Liver (tissue), 9 donors: Measurements from ENCODE around the gene TLNRD1. TPM values are rescaled to one million over a fixed set of nuclear protein-coding genes. Genes with fewer than 3 reads are reported as not detected.

Source experiments
- DNase-seq: peaks from one replicate; pipeline ENCODE4 v3.0.0-alpha.2; 2017; ENCODE audit warnings: low spot score
- H3K27ac ChIP-seq, 2 donors: one replicate each; pipeline ENCODE4 v1.7.0; 2013; ENCODE audit warnings: inconsistent platforms in 2 of 2, low read length in 2 of 2, control low read depth in 1 of 2, low read depth in 1 of 2, mild to moderate bottlenecking in 1 of 2
- H3K27me3 ChIP-seq, 4 donors: one replicate each; pipeline versions ENCODE4 v1.6.1 to v1.7.0; 2013; ENCODE audit warnings: low read length in 3 of 4, inconsistent platforms in 1 of 4, mild to moderate bottlenecking in 1 of 4, moderate library complexity in 1 of 4; ENCODE audit not compliant: control insufficient read depth in 4 of 4, insufficient read depth in 4 of 4
- H3K36me3 ChIP-seq, 4 donors: one replicate each; pipeline versions ENCODE4 v1.6.1 to v1.7.0; 2013; ENCODE audit warnings: low read length in 3 of 4, mild to moderate bottlenecking in 3 of 4, low read depth in 1 of 4, moderate library complexity in 1 of 4; ENCODE audit not compliant: control insufficient read depth in 4 of 4, insufficient read depth in 3 of 4
- H3K4me1 ChIP-seq, 4 donors: one replicate each; pipeline versions ENCODE4 v1.6.1 to v1.7.0; 2013; ENCODE audit warnings: low read length in 3 of 4, mild to moderate bottlenecking in 3 of 4, moderate library complexity in 1 of 4; ENCODE audit not compliant: control insufficient read depth in 4 of 4, insufficient read depth in 4 of 4
- H3K4me3 ChIP-seq, 3 donors: one replicate each; pipeline versions ENCODE4 v1.6.1 to v1.7.0; 2013; ENCODE audit warnings: low read length in 3 of 3, control low read depth in 1 of 3, low read depth in 1 of 3, mild to moderate bottlenecking in 1 of 3
- H3K9ac ChIP-seq, 2 donors: one replicate each; pipeline ENCODE4 v1.7.0; 2013; ENCODE audit warnings: low read length in 2 of 2, mild to moderate bottlenecking in 2 of 2, moderate library complexity in 2 of 2, control low read depth in 1 of 2, low read depth in 1 of 2
- H3K9me3 ChIP-seq, 4 donors: one replicate each; pipeline versions ENCODE4 v1.6.1 to v1.7.0; 2013; ENCODE audit warnings: low read length in 3 of 4; ENCODE audit not compliant: control insufficient read depth in 4 of 4
- CTCF ChIP-seq: fragments of 150-350 bp; IDR thresholded peaks from 2 replicates; pipeline ENCODE4 v1.5.1; 2017; ENCODE audit warnings: improper control_type of control experiment, low read depth, low read length; ENCODE audit not compliant: missing input control
- EGR1 ChIP-seq, 2 donors: IDR thresholded peaks; 2 replicates each; pipeline ENCODE4 v1.6.1; 2016 to 2018; ENCODE audit warnings: antibody characterized with exemption in 2 of 2, low read depth in 2 of 2
- FOXA1 ChIP-seq: IDR thresholded peaks from 2 replicates; pipeline ENCODE4 v1.6.1; 2016; ENCODE audit warnings: antibody characterized with exemption
- FOXA2 ChIP-seq: IDR thresholded peaks from 2 replicates; pipeline ENCODE4 v1.6.1; 2016; ENCODE audit warnings: antibody characterized with exemption
- GABPA ChIP-seq, 2 donors: IDR thresholded peaks in 1 of 2; conservative IDR thresholded peaks in 1 of 2; 2 replicates each; pipeline ENCODE4 v1.6.1; 2016; ENCODE audit warnings: antibody characterized with exemption in 2 of 2, mild to moderate bottlenecking in 1 of 2, moderate library complexity in 1 of 2
- HNF4A ChIP-seq, 2 donors: conservative IDR thresholded peaks; 2 replicates each; pipeline ENCODE4 v1.6.1; 2016; ENCODE audit warnings: antibody characterized with exemption in 2 of 2, mild to moderate bottlenecking in 2 of 2
- HNF4G ChIP-seq: IDR thresholded peaks from 2 replicates; pipeline ENCODE4 v1.6.1; 2016; ENCODE audit warnings: antibody characterized with exemption
- JUND ChIP-seq, 2 donors: IDR thresholded peaks; 2 replicates each; pipeline ENCODE4 v1.6.1; 2016; ENCODE audit warnings: antibody characterized with exemption in 2 of 2
- MAX ChIP-seq: IDR thresholded peaks from 2 replicates; pipeline ENCODE4 v1.6.1; 2016; ENCODE audit warnings: antibody characterized with exemption
- NR2F2 ChIP-seq: IDR thresholded peaks from 2 replicates; pipeline ENCODE4 v1.6.1; 2016; ENCODE audit warnings: antibody characterized with exemption
- RAD21 ChIP-seq, 2 donors: IDR thresholded peaks; 2 replicates each; pipeline ENCODE4 v1.6.1; 2016; ENCODE audit warnings: antibody characterized with exemption in 2 of 2, mild to moderate bottlenecking in 2 of 2
- REST ChIP-seq: IDR thresholded peaks from 2 replicates; pipeline ENCODE4 v1.6.1; 2016; ENCODE audit warnings: antibody characterized with exemption, mild to moderate bottlenecking
- RXRA ChIP-seq, 2 donors: IDR thresholded peaks; 2 replicates each; pipeline ENCODE4 v1.6.1; 2017 to 2018; ENCODE audit warnings: antibody characterized with exemption in 2 of 2, mild to moderate bottlenecking in 1 of 2
- SP1 ChIP-seq: IDR thresholded peaks from 2 replicates; pipeline ENCODE4 v1.6.1; 2018; ENCODE audit warnings: antibody characterized with exemption, mild to moderate bottlenecking
- TAF1 ChIP-seq: conservative IDR thresholded peaks from 2 replicates; pipeline ENCODE4 v1.6.1; 2016; ENCODE audit warnings: antibody characterized with exemption, mild to moderate bottlenecking
- YY1 ChIP-seq: IDR thresholded peaks from 2 replicates; pipeline ENCODE4 v1.6.1; 2016; ENCODE audit warnings: antibody characterized with exemption, mild to moderate bottlenecking
- WGBS: extraction: QIAGEN DNeasy Blood & Tissue Kit; methylation state at CpG from one replicate; pipeline ENCODE4 v1.1.7; 2013; 5-methylcytosine and 5-hydroxymethylcytosine counted together
- polyA plus RNA-seq, 2 donors: library from polyadenylated mRNA; stranded (reverse) in 1 of 2; unstranded in 1 of 2; fragments of 200-250 nt in 1 of 2; fragments of >200 nt in 1 of 2; fragmentation: Nextera tagmentation in 1 of 2; extraction: Ambion mirVana in 1 of 2; gene quantifications; one replicate each; pipeline versions ENCODE4 v1.2.1 to v1.2.3, GENCODE V29; 2013 to 2015
- total RNA-seq, 2 donors: library from RNA; depleted of rRNA; stranded (reverse); fragments of >200 nt; gene quantifications; one replicate each; pipeline ENCODE4 v1.2.3, GENCODE V29; 2014
- TF ChIP-seq, protein P1 (sequence below): IDR thresholded peaks from 2 replicates; pipeline ENCODE4 v1.6.1; 2016; ENCODE audit warnings: antibody characterized with exemption
- TF ChIP-seq, protein P2 (sequence below): IDR thresholded peaks from 2 replicates; pipeline ENCODE4 v1.6.1; 2016; ENCODE audit warnings: antibody characterized with exemption
- donor health status: healthy.
- donor health status: healthy.
- donor health status: healthy.
- donor health status: healthy.
- donor health status: healthy.

Gene TLNRD1
- total RNA-seq: 1 to 10 TPM; 3.5 to 5.8 TPM
- 1 to 10 TPM; 1.1 to 3.0 TPM for polyA plus RNA-seq

DNA sequence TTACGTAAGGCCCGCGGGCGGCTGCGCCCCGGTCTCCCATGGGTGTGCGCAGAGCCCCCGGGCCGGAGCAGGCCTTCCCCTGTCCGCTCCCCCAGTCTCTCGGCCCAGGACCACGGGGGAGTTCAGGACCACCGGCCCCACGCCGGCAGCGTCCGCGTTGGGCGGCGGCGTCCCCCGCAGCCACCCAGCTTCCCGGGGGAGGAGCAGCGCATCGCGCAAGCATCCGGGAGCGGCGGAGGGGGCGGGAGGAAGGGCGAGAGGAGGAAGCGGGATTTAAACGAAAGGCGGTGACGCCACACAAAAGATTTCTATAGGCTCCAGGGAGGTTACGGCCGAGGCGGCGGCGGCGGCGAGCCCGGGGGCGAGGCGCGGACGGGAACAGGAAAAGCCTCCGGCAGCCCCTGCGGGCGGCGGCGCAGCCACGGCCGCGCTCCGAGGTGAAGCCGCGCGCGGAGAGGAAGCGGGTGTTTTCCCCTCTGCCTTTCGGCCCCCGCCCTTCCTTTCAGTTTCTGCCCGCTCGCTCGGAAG is at the start of gene TLNRD1:
TLNRD1 (plus strand) TSS at position 300 of the 528 bp plus-strand sequence. CDS start 1,349 bp downstream, outside the sequence.
- Histone ChIP-seq H3K4me1 (peaks cover 26 to 39% (median 30%) of the 10 kb centered on the region in 4 donors), H3K9me3 (no peaks in the 10 kb centered on the region), H3K4me3 (peak within 1 kb of the TSS; percentile 76 to 94 (median 84)), H3K9ac (peak within 1 kb of the TSS; percentile 69 to 71), H3K36me3 (no peaks in the 10 kb centered on the region), H3K27ac (peak within 1 kb of the TSS; percentile 94 to 95), H3K27me3 (no peaks in the 10 kb centered on the region)
- DNase-seq: peak; percentile 65
- under 1% methylated on average over 66 of the region's 66 CpGs for WGBS
- TF ChIP-seq GABPA (IDR thresholded peaks at IDR 0.05 in 1 of 2, conservative IDR thresholded peaks at IDR 0.05 in 1 of 2): peak in 1 of 2 donors; percentile 55
- no peak for TF ChIP-seq YY1
- TF ChIP-seq EGR1 (IDR thresholded peaks at IDR 0.05; ENCODE audit: low read depth in 2 of 2): peak in 1 of 2 donors; percentile 67
- peak in 1 of 2 donors; percentile 8 for TF ChIP-seq RAD21 (IDR thresholded peaks at IDR 0.05)
- no peak for TF ChIP-seq HNF4G
- peak; percentile 26 for TF ChIP-seq SP1
- TF ChIP-seq, protein P1, sequence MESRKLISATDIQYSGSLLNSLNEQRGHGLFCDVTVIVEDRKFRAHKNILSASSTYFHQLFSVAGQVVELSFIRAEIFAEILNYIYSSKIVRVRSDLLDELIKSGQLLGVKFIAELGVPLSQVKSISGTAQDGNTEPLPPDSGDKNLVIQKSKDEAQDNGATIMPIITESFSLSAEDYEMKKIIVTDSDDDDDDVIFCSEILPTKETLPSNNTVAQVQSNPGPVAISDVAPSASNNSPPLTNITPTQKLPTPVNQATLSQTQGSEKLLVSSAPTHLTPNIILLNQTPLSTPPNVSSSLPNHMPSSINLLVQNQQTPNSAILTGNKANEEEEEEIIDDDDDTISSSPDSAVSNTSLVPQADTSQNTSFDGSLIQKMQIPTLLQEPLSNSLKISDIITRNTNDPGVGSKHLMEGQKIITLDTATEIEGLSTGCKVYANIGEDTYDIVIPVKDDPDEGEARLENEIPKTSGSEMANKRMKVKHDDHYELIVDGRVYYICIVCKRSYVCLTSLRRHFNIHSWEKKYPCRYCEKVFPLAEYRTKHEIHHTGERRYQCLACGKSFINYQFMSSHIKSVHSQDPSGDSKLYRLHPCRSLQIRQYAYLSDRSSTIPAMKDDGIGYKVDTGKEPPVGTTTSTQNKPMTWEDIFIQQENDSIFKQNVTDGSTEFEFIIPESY: peak; percentile 33

DNA sequence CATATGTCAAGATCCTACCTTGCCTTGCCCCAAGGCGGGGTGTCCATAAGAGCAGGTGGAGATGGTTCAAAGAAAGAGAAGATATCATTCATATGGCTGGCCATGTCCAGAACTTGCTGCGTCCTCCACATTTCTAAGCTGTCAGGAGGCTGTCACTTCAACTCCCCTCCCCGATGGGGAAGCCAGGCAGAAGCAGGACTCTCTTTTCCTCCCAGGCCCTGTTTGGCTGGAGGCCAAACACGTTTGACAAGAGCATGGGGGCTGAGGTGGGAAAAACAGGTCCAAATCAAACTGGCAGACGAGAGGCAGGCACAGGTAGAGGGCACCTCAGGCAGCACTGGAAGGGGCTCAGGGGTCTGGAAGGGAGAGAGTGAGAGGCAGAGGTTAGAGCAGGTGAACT is 48.8 kb upstream of the TLNRD1 start:
- H3K9me3 ChIP-seq: no peaks in the 10 kb centered on the region
- no peaks in the 10 kb centered on the region for H3K27me3 ChIP-seq
- no peak overlapping the region for H3K27ac ChIP-seq
- TF ChIP-seq HNF4G: no peak
- TF ChIP-seq FOXA2: no peak
- TF ChIP-seq TAF1: no peak
- no peak for TF ChIP-seq MAX
- TF ChIP-seq FOXA1: no peak
- TF ChIP-seq, protein P2, sequence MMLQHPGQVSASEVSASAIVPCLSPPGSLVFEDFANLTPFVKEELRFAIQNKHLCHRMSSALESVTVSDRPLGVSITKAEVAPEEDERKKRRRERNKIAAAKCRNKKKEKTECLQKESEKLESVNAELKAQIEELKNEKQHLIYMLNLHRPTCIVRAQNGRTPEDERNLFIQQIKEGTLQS: no peak
- TF ChIP-seq HNF4A (conservative IDR thresholded peaks at IDR 0.05): no peak
- TF ChIP-seq NR2F2: no peak
- no peak for TF ChIP-seq RXRA (IDR thresholded peaks at IDR 0.05)
- TF ChIP-seq, protein P1: no peak
- no peak for TF ChIP-seq EGR1 (IDR thresholded peaks at IDR 0.05; ENCODE audit: low read depth in 2 of 2)
- no peak for TF ChIP-seq CTCF
- TF ChIP-seq JUND (IDR thresholded peaks at IDR 0.05): no peak
- TF ChIP-seq YY1: no peak
- no peak for TF ChIP-seq RAD21 (IDR thresholded peaks at IDR 0.05)
- no peak for TF ChIP-seq SP1
- no peak for TF ChIP-seq REST
- TF ChIP-seq GABPA (IDR thresholded peaks at IDR 0.05 in 1 of 2, conservative IDR thresholded peaks at IDR 0.05 in 1 of 2): no peak
- peaks cover 0 to 2% (median 0%) of the 10 kb centered on the region in 4 donors for H3K4me1 ChIP-seq
- DNase-seq: no peak
- H3K36me3 ChIP-seq: peaks cover 3 to 59% (median 28%) of the 10 kb centered on the region in 4 donors
- 78% methylated on average over 5 of the region's 5 CpGs for WGBS
- no peak overlapping the region for H3K9ac ChIP-seq
- H3K4me3 ChIP-seq: no peak overlapping the region
